Keratinocyte (primary cell): ENCODE data around the gene IREB2.

Experiments
- CTCF ChIP-seq, 3 experiments: IDR thresholded peaks in 1 of 3; conservative IDR thresholded peaks in 1 of 3; optimal IDR thresholded peaks in 1 of 3; 2 replicates in 2 of 3; 3 replicates in 1 of 3; pipeline versions ENCODE3 to v1.5.1; 2011; ENCODE audit warnings: low read length in 3 of 3, mild to moderate bottlenecking in 3 of 3, moderate library complexity in 2 of 3, control low read depth in 1 of 3, inconsistent platforms in 1 of 3; ENCODE audit not compliant: insufficient read depth in 2 of 3; ENCODE audit errors: extremely low read depth in 1 of 3
- EZH2 ChIP-seq: IDR thresholded peaks from one replicate; pipeline ENCODE4 v1.6.1; 2012; ENCODE audit warnings: inconsistent platforms, mild to moderate bottlenecking, low read length, moderate library complexity

DNA sequence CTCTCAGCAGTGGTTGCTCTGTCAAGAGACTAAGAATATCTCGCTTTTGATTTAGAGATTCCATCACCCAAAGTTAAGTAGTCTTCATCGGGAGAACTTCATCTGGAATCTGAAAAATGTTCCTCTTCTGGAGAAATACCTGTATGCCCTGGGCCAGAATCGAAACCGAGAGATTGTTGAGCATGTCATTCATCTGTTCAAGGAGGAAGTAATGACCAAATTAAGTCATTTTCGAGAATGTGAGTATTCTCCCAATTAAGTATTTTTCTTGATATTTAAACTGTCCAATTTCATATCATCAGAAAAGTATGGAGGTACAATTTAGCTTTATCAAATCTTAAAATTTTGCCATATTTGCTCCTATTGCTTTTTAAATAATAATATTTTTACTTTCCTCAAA, 89.3 kb downstream of the IREB2 start:
- TF ChIP-seq CTCF (optimal IDR thresholded peaks at IDR 0.05 in 1 of 3, IDR thresholded peaks at IDR 0.05 in 1 of 3, conservative IDR thresholded peaks at IDR 0.05 in 1 of 3; ENCODE audit: extremely low read depth in 1 of 3, insufficient read depth in 2 of 3, low read length in 3 of 3) (no peak), EZH2 (no peak)
